Fibroblast of pulmonary artery (primary cell): ENCODE measurements around the gene DNPH1.

Experiments used
- DNase-seq: peaks from one replicate; pipeline ENCODE4 v3.0.0-alpha.2; 2010; ENCODE audit warnings: low read depth
- H3K4me3 ChIP-seq: replicated peaks from 2 replicates; pipeline ENCODE4 v1.5.1; 2011; ENCODE audit warnings: low read depth, mild to moderate bottlenecking, control low read depth, low read length, moderate library complexity
- TF ChIP-seq, protein P1 (sequence below): IDR thresholded peaks from 2 replicates; pipeline ENCODE4 v1.5.1; 2011; ENCODE audit warnings: mild to moderate bottlenecking, control low read depth, low read length, inconsistent platforms; ENCODE audit errors: missing control alignments

DNPH1 gene

DNA sequence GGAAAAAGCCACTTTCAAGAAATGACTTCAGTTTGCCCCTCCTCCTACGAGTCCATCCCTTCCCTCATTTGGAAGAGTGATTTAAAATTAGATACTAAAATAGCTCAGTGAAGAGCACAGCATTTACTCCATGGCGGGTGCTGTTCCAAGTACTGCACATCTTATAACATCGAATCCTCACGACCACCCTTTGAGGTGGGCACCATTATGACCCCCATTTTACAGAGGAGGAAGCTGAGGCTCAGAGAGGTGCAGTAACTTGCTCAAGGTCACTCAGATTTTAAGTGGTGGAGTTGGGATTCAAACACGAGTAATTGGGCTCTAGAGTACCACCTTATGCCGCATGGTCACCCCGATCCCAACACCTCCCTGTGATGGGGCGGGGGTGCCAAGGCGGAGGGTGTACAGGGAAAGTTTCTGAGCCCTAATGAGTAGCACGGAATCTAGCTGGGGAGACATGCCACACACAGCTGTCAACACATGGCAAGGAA, 39.5 kb upstream of the DNPH1 start:
- TF ChIP-seq, protein P1, sequence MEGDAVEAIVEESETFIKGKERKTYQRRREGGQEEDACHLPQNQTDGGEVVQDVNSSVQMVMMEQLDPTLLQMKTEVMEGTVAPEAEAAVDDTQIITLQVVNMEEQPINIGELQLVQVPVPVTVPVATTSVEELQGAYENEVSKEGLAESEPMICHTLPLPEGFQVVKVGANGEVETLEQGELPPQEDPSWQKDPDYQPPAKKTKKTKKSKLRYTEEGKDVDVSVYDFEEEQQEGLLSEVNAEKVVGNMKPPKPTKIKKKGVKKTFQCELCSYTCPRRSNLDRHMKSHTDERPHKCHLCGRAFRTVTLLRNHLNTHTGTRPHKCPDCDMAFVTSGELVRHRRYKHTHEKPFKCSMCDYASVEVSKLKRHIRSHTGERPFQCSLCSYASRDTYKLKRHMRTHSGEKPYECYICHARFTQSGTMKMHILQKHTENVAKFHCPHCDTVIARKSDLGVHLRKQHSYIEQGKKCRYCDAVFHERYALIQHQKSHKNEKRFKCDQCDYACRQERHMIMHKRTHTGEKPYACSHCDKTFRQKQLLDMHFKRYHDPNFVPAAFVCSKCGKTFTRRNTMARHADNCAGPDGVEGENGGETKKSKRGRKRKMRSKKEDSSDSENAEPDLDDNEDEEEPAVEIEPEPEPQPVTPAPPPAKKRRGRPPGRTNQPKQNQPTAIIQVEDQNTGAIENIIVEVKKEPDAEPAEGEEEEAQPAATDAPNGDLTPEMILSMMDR, result no peak
- no peak overlapping the region for H3K4me3 ChIP-seq
- no peak for DNase-seq

DNA sequence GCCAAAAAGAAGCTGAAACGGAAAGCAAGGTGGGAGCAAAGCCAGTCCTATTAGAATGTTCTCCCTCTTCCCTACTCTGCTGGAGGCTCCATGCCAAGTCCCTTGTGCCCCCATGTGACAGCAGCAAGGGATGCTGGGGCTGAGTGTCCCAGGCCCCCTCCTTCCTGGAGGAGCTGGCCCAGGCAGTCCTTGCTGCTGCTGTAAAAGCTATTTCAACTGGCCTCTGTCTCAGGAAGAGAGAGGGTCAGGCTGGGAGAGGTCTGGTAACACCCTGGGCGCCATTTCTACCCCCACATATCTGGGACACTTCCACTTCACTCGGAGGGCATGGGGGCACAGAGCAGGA, 39.0 kb upstream of the DNPH1 start:
- H3K4me3 ChIP-seq, result no peak overlapping the region
- TF ChIP-seq, protein P1, result no peak
- no peak for DNase-seq

DNA sequence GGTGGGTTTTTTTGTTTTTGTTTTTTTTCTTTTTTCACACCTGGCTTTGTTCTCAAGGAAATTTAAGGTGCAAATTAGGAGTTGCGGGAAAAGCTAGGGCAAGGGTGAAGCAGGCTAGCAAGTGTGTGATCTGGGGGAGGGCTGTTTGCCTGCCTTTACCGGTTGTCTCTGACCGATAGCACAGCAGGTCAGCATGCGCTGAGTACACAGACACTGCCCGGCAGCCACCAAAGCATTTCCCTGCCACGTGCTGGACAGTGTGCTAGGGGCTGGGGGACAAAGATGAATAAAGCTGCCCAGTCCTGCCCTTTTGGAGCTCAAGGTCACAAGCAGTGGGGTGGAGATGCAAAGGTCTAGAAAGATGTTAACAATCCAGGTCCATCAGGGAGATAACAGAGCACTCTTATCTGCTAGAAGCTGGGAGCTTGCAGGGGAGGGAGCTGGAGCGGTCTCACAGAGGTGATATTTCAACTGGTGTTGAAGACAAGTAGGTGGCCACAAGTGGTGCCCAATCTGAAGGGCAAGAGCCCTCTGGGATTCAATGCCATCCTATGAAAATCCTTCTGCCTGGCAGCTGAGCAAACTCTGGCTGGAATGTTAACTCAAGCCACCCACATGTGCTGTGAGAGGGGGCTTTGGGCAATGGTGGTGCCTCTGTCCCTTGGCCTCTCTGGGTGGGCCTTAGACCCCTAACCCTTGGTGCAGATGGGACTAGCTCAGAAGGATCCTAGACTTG, 38.5 kb upstream of the DNPH1 start:
- no peak overlapping the region for H3K4me3 ChIP-seq
- no peak for DNase-seq
- TF ChIP-seq, protein P1, result no peak

DNA sequence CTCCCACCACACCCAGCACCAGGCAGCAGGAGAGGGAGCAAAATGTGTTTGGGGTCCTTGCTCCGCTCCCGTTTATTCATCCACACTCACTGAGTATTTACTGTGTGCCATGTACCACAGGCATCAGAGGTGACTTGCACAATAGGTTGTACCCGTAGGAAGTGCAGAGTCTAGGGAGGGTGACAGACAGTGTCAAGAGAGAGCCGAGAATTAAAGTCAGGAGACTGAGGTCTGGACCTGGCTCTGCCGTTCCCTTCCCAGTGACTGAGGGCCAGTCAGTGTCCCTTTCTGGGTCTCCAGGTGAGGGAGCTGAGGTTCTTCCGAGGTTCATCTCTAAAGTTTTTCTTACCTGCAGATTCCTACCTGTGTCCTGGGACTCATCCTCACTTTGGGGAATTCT, 36.3 kb upstream of the DNPH1 start:
- no peak for DNase-seq
- H3K4me3 ChIP-seq, result no peak overlapping the region
- TF ChIP-seq, protein P1, result no peak

DNA sequence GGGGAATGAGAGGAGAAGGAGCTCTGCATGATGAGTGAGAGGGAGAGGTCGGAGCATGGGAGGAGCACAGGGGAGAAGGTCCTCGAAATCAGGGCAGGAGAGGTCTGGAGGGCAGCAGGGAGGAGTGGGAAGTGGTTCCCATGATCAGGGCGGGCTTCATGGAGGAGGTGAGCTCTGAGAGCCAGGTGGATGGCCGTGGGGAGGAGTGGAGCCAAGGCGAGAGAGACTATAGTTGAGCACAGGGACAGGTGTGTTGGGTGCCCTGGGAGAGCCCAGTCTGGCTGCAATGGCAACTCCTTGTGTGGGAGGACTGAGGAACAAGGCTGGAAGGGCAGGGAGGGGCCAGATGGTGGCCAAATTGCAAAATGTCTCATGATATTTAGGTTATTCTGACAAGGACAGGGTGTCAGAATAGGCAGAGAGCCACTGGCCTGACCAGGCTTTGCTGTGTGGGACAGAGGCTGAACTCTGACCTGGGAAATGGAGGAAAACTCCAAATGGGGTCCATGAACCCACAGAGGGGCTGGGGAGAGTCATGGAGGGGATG, 35.4 kb upstream of the DNPH1 start:
- no peak for DNase-seq
- H3K4me3 ChIP-seq, result no peak overlapping the region
- TF ChIP-seq, protein P1, result no peak

DNA sequence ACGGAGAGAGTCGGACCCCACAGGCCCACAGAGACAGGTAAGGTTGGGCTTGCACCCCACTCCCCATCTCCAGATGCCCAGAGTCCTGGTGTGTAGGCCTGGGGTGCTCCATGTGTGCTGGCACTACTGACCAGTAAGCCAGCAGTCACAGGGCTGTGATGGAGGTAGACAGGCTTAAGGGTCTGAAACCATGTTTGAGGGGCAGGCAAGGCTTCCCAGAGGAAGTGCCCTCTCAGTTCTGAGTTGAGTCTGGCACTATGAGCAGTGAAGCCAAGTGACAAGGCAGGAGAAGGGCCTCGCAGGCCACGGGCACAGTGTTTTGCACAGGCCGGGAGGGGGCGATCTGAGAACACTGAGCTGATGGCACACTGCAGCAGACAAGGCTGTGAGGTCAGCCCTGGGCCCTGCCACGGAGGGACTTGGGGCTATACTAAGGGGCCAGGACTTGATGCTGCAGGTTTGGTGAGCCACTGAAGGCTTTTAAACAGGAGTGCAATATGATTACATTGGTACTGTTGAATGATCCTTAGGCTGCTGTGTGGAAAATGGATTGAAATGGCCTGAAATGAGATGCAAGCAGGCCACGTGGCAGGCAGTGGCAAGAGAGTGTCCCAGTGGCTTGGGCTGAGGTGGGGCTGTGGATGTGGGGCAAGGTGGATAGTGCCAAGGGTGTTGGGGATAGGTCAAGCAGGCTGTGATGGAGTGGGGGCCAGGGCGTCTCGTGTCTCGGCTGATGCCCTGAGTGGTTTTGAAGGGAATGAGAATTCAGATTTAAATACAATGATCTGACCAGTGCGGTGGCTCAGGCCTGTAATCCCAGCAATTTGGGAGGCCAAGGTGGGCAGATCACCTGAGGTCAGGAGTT, 34.3 kb upstream of the DNPH1 start:
- DNase-seq, result peak; percentile 75

More for the DNA sequence above, 34.3 kb upstream of the DNPH1 start:
- TF ChIP-seq, protein P1, result peak; percentile 79
- no peak overlapping the region for H3K4me3 ChIP-seq
